Astrocyte of the spinal cord (primary cell): ENCODE measurements around the gene INO80E.

Experiments
- DNase-seq: peaks from one replicate; pipeline ENCODE4 v3.0.0; 2011; ENCODE audit warnings: low read depth, low spot score
- H3K4me3 ChIP-seq: 2 replicates; pipeline ENCODE4 v1.5.1; 2011; ENCODE audit warnings: low read depth, mild to moderate bottlenecking, low read length, moderate library complexity
- in situ Hi-C: cut with HindIII; loops from 2 replicates; pipeline ENCODE4 v1.10.0; 2017; ENCODE audit warnings: low sequenced_read_pairs
- TF ChIP-seq, protein P1 (sequence below): IDR thresholded peaks from 2 replicates; pipeline ENCODE4 v1.5.1; 2012; ENCODE audit warnings: low read depth, mild to moderate bottlenecking, low read length, inconsistent platforms

INO80E gene

DNA sequence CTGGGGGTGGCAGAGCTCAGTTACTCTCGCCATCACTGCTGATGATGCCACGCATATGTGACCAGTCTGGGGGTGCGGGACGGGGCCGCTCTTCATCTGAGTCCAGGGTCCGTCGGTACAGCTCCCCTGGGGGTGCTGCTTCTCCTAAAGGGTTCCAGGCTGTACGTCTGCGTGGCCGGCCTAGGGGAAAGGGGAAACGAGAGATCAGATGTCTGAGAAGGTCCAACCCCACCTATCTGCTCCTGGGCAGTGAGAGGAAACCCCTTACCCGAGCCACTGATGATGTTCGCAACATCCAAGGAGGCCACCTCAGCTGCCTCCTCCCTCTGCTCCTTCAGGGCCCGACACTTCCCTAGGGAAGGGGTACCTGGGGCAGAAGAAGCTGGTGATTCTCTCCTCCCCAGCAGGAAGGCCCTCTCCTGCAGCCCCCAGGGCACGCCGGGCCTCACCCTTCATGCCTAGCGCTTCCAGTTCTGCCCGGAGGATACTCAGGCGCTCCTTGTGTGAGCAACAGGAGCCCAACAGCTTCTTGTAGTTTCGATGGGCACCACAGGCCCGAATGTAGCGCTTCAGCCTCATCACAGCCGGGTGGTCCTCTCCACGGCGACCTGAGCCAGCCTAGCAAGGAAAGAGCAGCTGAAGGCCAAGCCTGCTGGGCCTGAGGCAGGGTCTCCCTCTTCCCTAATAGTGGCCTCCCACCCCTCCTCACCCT lies 2.7 kb upstream of the INO80E start:
- in situ Hi-C loops = no loop called here
- H3K4me3 ChIP-seq = no peak overlapping the region
- TF ChIP-seq, protein P1, sequence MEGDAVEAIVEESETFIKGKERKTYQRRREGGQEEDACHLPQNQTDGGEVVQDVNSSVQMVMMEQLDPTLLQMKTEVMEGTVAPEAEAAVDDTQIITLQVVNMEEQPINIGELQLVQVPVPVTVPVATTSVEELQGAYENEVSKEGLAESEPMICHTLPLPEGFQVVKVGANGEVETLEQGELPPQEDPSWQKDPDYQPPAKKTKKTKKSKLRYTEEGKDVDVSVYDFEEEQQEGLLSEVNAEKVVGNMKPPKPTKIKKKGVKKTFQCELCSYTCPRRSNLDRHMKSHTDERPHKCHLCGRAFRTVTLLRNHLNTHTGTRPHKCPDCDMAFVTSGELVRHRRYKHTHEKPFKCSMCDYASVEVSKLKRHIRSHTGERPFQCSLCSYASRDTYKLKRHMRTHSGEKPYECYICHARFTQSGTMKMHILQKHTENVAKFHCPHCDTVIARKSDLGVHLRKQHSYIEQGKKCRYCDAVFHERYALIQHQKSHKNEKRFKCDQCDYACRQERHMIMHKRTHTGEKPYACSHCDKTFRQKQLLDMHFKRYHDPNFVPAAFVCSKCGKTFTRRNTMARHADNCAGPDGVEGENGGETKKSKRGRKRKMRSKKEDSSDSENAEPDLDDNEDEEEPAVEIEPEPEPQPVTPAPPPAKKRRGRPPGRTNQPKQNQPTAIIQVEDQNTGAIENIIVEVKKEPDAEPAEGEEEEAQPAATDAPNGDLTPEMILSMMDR = no peak
- DNase-seq = no peak

GRCh38 chr16:29993903-29994599 lies 2.0 kb upstream of the INO80E start:
- no peak overlapping the region for H3K4me3 ChIP-seq
- in situ Hi-C loops = no loop called here
- TF ChIP-seq, protein P1 = no peak
- no peak for DNase-seq

DNA sequence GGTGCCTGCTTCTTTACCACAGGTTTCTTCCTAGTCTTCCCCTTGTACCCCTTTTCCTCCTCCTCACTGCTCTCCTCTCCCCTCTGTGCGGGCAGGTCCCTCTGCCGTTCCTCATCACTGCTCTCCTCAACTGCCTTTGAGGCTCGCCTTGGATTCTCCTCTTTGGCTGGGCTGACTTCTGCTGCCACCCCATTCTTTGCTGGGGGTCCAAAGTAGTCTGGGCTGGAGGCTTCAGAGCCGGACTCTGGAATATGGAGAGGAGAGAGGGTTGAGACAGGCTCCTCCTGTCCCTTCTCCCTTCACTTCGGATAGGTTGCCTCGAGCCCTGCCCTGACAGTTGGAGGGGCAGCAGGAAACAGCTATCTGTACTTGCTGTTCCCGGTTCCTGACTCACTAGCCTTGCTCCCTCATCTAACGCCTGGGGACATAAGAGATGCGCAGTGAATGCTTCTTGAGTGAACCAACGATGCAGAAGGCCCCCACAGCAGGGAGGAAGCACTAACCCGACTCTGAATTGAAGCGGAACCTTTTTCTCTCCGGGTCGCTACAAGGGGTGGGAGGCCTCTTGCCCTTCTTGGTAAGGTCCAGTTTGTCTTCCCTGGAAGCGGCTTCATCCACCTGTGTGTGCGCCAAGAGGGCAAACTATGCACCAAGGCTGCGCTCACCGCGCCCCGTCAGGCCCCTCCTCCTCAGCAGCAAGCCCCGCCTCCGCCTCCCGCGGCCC lies 1.3 kb upstream of the INO80E start:
- in situ Hi-C loops = no loop called here
- DNase-seq = peak; percentile 32
- TF ChIP-seq, protein P1 = no peak
- peak overlapping the region; percentile 72 for H3K4me3 ChIP-seq

- in situ Hi-C loops = no loop called here
- peak; percentile 75 for DNase-seq
- TF ChIP-seq, protein P1 = no peak
- peak within 1 kb of the TSS; percentile 72 for H3K4me3 ChIP-seq
Observed at GRCh38 chr16:29995324-29995910, 624 bp upstream of the INO80E start, which contains the start of gene HIRIP3. TSS of gene HIRIP3 (minus strand) at chr16:29995617. CDS start at chr16:29995605, 12 bp downstream.

DNA sequence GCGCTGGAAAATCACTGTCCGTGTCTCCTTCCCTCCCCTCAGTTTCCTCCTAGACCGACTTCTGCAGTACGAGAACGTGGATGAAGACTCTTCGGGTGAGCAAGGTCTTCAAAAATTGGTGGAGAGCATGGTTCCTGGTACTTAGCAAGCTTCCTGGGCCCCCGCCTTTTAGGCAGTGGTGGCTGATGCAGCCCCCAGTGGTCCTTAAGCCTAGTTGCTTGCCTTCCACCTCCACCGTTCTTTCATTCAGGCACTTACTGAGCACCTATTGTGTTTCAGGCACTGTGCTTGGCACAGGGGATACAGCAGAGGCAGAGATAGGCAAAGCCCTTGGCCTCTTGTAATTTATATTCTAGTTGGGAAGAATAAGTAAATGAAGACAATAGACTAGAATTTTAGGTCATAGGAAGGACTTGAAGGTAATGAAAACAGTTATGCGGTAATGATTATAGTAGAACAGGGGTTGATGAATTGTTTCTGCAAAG lies 767 bp downstream of the INO80E start:
- H3K4me3 ChIP-seq = peak overlapping the region; percentile 72
- TF ChIP-seq, protein P1 = no peak
- in situ Hi-C loops = no loop called here
- DNase-seq = no peak

DNA sequence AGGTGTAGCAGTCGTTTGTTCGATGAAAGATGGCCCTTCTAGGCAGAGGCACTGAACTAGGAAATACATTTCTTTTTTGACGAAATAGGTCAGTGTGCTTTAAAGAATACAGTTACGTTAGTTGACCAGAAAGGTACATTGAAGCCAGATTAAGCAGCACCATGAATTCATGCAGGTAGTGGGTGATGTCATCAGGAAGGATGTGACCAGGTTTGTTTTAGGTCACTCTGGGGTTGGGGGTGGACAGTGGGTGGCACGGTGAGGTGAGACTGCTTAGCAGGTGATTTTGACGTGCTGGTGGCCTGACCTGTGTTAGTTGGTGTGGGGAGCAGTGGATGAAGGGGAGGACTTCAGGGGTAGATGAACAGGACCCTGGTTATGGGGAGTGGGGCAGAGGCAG lies 3.6 kb downstream of the INO80E start:
- in situ Hi-C loops = no loop called here
- TF ChIP-seq, protein P1 = no peak
- no peak overlapping the region for H3K4me3 ChIP-seq
- DNase-seq = no peak
